Smooth muscle cell of the brain vasculature (primary cell): ENCODE results near the gene PHACTR1.
"Not testable (repeated sequence)": the region's sequence is repeated elsewhere in the genome, so short reads cannot be mapped to it uniquely, and the experiment has no call there.

Experiments
- DNase-seq: peaks from one replicate; pipeline ENCODE4 v3.0.0-alpha.2; 2012; ENCODE audit warnings: low read depth, low spot score

PHACTR1 gene

GRCh38 chr6:12716298-12716916 is at the start of gene PHACTR1:
TSS of gene PHACTR1 (plus strand) at chr6:12716767.
- DNase-seq = no peak

GRCh38 chr6:12666886-12667285 is 49.7 kb upstream of the PHACTR1 start:
- DNase-seq = no peak

- DNase-seq = no peak
Observed at GRCh38 chr6:12675931-12676330, 40.6 kb upstream of the PHACTR1 start.

GRCh38 chr6:12679341-12679740 is 37.2 kb upstream of the PHACTR1 start:
- DNase-seq = no peak

- DNase-seq = no peak
Observed at GRCh38 chr6:12693122-12693521, 23.4 kb upstream of the PHACTR1 start.

GRCh38 chr6:12698298-12698697 is 18.3 kb upstream of the PHACTR1 start:
- no peak for DNase-seq

- DNase-seq = no peak
Observed at GRCh38 chr6:12704946-12705345, 11.6 kb upstream of the PHACTR1 start.

- DNase-seq = no peak
Observed at GRCh38 chr6:12709116-12709515, 7.5 kb upstream of the PHACTR1 start.

- no peak for DNase-seq
Observed at GRCh38 chr6:12709556-12710232, 6.9 kb upstream of the PHACTR1 start.

- no peak for DNase-seq
Observed at GRCh38 chr6:12710921-12711320, 5.6 kb upstream of the PHACTR1 start.

- DNase-seq = no peak
Observed at GRCh38 chr6:12714022-12714421, 2.5 kb upstream of the PHACTR1 start.

- DNase-seq = no peak
Observed at GRCh38 chr6:12715437-12715836, 1.1 kb upstream of the PHACTR1 start.

- no peak for DNase-seq
Observed at GRCh38 chr6:12717356-12717755, 789 bp downstream of the PHACTR1 start.

- no peak for DNase-seq
Observed at GRCh38 chr6:12718015-12718414, 1.4 kb downstream of the PHACTR1 start.

- no peak for DNase-seq
Observed at GRCh38 chr6:12719017-12719416, 2.5 kb downstream of the PHACTR1 start.

- DNase-seq = no peak
Observed at GRCh38 chr6:12720310-12720709, 3.7 kb downstream of the PHACTR1 start.

- no peak for DNase-seq
Observed at GRCh38 chr6:12725263-12725662, 8.7 kb downstream of the PHACTR1 start.

- DNase-seq = no peak
Observed at GRCh38 chr6:12729467-12729866, 12.9 kb downstream of the PHACTR1 start.

GRCh38 chr6:12730809-12731208 is 14.2 kb downstream of the PHACTR1 start:
- DNase-seq = not testable (repeated sequence)

GRCh38 chr6:12733876-12734275 is 17.3 kb downstream of the PHACTR1 start:
- DNase-seq = no peak

- DNase-seq = no peak
Observed at GRCh38 chr6:12735786-12736185, 19.2 kb downstream of the PHACTR1 start.

- no peak for DNase-seq
Observed at GRCh38 chr6:12748411-12748810, 31.8 kb downstream of the PHACTR1 start.

GRCh38 chr6:12748815-12749521 is 32.4 kb downstream of the PHACTR1 start:
- no peak for DNase-seq
